WTC11 (cell line): ENCODE data around the gene ZFAND5.

Experiments used
- ELF4 ChIP-seq: sonication (generic); formaldehyde crosslinking; IDR thresholded peaks from 2 replicates; pipeline ENCODE4 v1.8.1; 2022; ENCODE audit warnings: low read depth, mild to moderate bottlenecking, moderate library complexity, missing genetic modification reagents
- KAT7 ChIP-seq: sonication (generic); formaldehyde crosslinking; IDR thresholded peaks from 2 replicates; pipeline ENCODE4 v1.8.1; 2023; ENCODE audit warnings: missing genetic modification reagents, mild to moderate bottlenecking, borderline replicate concordance
- NR3C1 ChIP-seq: sonication (generic); formaldehyde crosslinking; conservative IDR thresholded peaks from 2 replicates; pipeline ENCODE4 v1.8.1; 2023; ENCODE audit warnings: low read depth, mild to moderate bottlenecking, missing genetic modification reagents
- ZNF416 ChIP-seq: fragments of 250-450 bp; sonication (Bioruptor Pico); IDR thresholded peaks from 2 replicates; pipeline ENCODE4 v1.9.0; 2021; ENCODE audit warnings: mild to moderate bottlenecking, inconsistent platforms
- TF ChIP-seq, protein P1 (sequence below): sonication (generic); formaldehyde crosslinking; conservative IDR thresholded peaks from 2 replicates; pipeline ENCODE4 v1.8.1; 2023; ENCODE audit warnings: mild to moderate bottlenecking, low read depth, missing genetic modification reagents, moderate library complexity
- TF ChIP-seq, protein P2 (sequence below): sonication (generic); formaldehyde crosslinking; IDR thresholded peaks from 2 replicates; pipeline ENCODE4 v1.8.1; 2022; ENCODE audit warnings: low read depth, missing genetic modification reagents, borderline replicate concordance
- TF ChIP-seq, protein P3 (sequence below): sonication (generic); formaldehyde crosslinking; conservative IDR thresholded peaks from 2 replicates; pipeline ENCODE4 v1.8.1; 2022; ENCODE audit warnings: mild to moderate bottlenecking, missing genetic modification reagents
- TF ChIP-seq, protein P4 (sequence below): fragments of 200-600 bp; IDR thresholded peaks from 2 replicates; pipeline ENCODE4 v1.8.0; 2022; ENCODE audit warnings: antibody characterized with exemption

DNA sequence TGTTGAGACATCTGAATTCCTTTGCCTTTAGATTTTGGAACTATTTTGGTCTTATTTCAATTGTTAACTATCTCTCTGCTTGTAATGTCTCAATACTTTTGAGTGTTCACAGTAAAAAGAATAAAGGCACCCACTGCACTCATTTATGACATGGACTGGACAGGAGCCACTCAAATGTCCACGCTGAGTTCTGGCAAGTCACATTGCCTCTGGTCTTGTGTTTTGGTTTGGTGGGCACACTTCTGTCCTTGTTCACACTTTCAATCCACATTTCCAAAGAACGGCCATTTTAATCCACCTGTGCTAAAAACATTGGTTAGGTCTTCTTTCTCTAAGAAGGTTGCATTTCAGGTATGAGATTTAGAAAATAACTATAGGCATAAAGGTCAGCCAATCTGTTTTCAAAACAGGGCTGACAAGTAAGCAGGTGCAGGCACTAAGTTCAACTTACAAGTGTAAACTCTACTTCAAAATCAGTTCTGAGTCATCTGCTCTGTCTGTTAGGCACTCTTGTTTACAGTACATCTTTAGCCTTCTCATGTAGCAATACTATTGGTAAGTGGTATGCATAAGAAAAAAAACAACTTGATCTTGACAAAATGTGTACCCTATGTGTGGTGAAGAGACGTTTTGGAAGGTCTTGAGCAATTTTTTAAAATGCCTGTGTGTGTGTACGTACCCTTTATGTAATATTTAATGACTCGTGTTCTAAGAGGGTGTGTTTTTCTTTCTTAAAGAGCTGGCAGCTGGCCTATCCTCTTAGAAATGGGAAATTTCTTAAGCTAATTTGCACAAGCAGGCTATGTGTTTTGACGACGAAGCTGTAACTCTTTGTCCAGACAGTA lies 31.5 kb upstream of the ZFAND5 start:
- TF ChIP-seq KAT7 (CRISPR knock-in tag): no peak
- TF ChIP-seq ZNF416 (CRISPR knock-in tag): no peak
- TF ChIP-seq, protein P1, sequence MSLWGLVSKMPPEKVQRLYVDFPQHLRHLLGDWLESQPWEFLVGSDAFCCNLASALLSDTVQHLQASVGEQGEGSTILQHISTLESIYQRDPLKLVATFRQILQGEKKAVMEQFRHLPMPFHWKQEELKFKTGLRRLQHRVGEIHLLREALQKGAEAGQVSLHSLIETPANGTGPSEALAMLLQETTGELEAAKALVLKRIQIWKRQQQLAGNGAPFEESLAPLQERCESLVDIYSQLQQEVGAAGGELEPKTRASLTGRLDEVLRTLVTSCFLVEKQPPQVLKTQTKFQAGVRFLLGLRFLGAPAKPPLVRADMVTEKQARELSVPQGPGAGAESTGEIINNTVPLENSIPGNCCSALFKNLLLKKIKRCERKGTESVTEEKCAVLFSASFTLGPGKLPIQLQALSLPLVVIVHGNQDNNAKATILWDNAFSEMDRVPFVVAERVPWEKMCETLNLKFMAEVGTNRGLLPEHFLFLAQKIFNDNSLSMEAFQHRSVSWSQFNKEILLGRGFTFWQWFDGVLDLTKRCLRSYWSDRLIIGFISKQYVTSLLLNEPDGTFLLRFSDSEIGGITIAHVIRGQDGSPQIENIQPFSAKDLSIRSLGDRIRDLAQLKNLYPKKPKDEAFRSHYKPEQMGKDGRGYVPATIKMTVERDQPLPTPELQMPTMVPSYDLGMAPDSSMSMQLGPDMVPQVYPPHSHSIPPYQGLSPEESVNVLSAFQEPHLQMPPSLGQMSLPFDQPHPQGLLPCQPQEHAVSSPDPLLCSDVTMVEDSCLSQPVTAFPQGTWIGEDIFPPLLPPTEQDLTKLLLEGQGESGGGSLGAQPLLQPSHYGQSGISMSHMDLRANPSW (CRISPR knock-in tag): no peak
- TF ChIP-seq, protein P2, sequence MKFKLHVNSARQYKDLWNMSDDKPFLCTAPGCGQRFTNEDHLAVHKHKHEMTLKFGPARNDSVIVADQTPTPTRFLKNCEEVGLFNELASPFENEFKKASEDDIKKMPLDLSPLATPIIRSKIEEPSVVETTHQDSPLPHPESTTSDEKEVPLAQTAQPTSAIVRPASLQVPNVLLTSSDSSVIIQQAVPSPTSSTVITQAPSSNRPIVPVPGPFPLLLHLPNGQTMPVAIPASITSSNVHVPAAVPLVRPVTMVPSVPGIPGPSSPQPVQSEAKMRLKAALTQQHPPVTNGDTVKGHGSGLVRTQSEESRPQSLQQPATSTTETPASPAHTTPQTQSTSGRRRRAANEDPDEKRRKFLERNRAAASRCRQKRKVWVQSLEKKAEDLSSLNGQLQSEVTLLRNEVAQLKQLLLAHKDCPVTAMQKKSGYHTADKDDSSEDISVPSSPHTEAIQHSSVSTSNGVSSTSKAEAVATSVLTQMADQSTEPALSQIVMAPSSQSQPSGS: no peak
- TF ChIP-seq ELF4 (CRISPR knock-in tag): no peak
- TF ChIP-seq, protein P3, sequence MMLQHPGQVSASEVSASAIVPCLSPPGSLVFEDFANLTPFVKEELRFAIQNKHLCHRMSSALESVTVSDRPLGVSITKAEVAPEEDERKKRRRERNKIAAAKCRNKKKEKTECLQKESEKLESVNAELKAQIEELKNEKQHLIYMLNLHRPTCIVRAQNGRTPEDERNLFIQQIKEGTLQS: no peak
- TF ChIP-seq NR3C1 (CRISPR knock-in tag): no peak
- TF ChIP-seq, protein P4, sequence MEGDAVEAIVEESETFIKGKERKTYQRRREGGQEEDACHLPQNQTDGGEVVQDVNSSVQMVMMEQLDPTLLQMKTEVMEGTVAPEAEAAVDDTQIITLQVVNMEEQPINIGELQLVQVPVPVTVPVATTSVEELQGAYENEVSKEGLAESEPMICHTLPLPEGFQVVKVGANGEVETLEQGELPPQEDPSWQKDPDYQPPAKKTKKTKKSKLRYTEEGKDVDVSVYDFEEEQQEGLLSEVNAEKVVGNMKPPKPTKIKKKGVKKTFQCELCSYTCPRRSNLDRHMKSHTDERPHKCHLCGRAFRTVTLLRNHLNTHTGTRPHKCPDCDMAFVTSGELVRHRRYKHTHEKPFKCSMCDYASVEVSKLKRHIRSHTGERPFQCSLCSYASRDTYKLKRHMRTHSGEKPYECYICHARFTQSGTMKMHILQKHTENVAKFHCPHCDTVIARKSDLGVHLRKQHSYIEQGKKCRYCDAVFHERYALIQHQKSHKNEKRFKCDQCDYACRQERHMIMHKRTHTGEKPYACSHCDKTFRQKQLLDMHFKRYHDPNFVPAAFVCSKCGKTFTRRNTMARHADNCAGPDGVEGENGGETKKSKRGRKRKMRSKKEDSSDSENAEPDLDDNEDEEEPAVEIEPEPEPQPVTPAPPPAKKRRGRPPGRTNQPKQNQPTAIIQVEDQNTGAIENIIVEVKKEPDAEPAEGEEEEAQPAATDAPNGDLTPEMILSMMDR: no peak
